CD4-positive, CD25-positive, alpha-beta regulatory T cell (primary cell): ENCODE results near the gene LEKR1. TPM values are rescaled to one million over a fixed set of nuclear protein-coding genes. Genes with fewer than 3 reads are reported as not detected.

Experiments
- ATAC-seq, 2 donors: fragments of 150-1000 bp; cut with Tn5 transposase; one replicate each; pipeline ENCODE4 v1.10.0; 2021; ENCODE audit warnings: low read depth in 2 of 2, moderate number of reproducible peaks in 2 of 2, moderate library complexity in 1 of 2
- DNase-seq, 3 donors: peaks; one replicate each; pipeline versions ENCODE4 v3.0.0 to v3.0.0-alpha.2; 2012 to 2022; ENCODE audit warnings: mixed read lengths in 1 of 3
- H3K27ac ChIP-seq: one replicate; pipeline ENCODE4 v1.7.0; 2013; ENCODE audit warnings: mild to moderate bottlenecking, low read length; ENCODE audit not compliant: insufficient read depth, poor library complexity, severe bottlenecking
- H3K27me3 ChIP-seq: one replicate; pipeline ENCODE4 v1.7.0; 2013; ENCODE audit warnings: low read length; ENCODE audit not compliant: control insufficient read depth, insufficient read depth
- H3K36me3 ChIP-seq: one replicate; pipeline ENCODE4 v1.7.0; 2013; ENCODE audit warnings: mild to moderate bottlenecking, low read length, moderate library complexity; ENCODE audit not compliant: control insufficient read depth, insufficient read depth
- H3K4me1 ChIP-seq: 2 replicates; pipeline ENCODE4 v1.7.0; 2013; ENCODE audit warnings: mild to moderate bottlenecking, low read length; ENCODE audit not compliant: insufficient read depth, control insufficient read depth, poor library complexity, severe bottlenecking
- H3K4me3 ChIP-seq: one replicate; pipeline ENCODE4 v1.7.0; 2013; ENCODE audit warnings: low read depth, mild to moderate bottlenecking, low read length, moderate library complexity
- H3K9me3 ChIP-seq, 2 experiments: 1 replicate in 1 of 2; 2 replicates in 1 of 2; pipeline ENCODE4 v1.7.0; 2013; ENCODE audit warnings: low read length in 2 of 2, mild to moderate bottlenecking in 1 of 2, moderate library complexity in 1 of 2; ENCODE audit not compliant: control insufficient read depth in 2 of 2
- H3K27ac Mint-ChIP-seq, 3 donors: one replicate each; pipeline ENCODE4 v1.8.0; 2020 to 2022; ENCODE audit warnings: mild to moderate bottlenecking in 3 of 3, mixed read lengths in 3 of 3, moderate library complexity in 2 of 3
- H3K27me3 Mint-ChIP-seq: one replicate; pipeline ENCODE4 v1.8.0; 2022; ENCODE audit warnings: mild to moderate bottlenecking, mixed read lengths
- H3K36me3 Mint-ChIP-seq: one replicate; pipeline ENCODE4 v1.8.0; 2020; ENCODE audit warnings: mixed read lengths
- H3K4me1 Mint-ChIP-seq, 4 donors: one replicate each; pipeline ENCODE4 v1.8.0; 2020 to 2022; ENCODE audit warnings: mixed read lengths in 4 of 4, mild to moderate bottlenecking in 1 of 4
- H3K4me3 Mint-ChIP-seq, 4 donors: one replicate each; pipeline ENCODE4 v1.8.0; 2020 to 2022; ENCODE audit warnings: mild to moderate bottlenecking in 4 of 4, mixed read lengths in 4 of 4, moderate library complexity in 3 of 4
- H3K9me3 Mint-ChIP-seq, 7 donors: one replicate each; pipeline ENCODE4 v1.8.0; 2020 to 2022; ENCODE audit warnings: mixed read lengths in 7 of 7, mild to moderate bottlenecking in 3 of 7, moderate library complexity in 2 of 7
- polyA plus RNA-seq, 4 donors: library from polyadenylated mRNA; unstranded; fragments of 300-500 nt; fragmentation: Illumina TruSeq; gene quantifications; one replicate each; pipeline ENCODE4 v1.2.3, GENCODE V29; 2021
- total RNA-seq: library from RNA; stranded (reverse); gene quantifications from one replicate; pipeline ENCODE4 v1.2.3, GENCODE V29; 2022

The LEKR1 gene
- total and polyA plus RNA-seq, 5 donors from 2014 or later, result 0.44 to 2.4 (median 0.99) TPM

DNA sequence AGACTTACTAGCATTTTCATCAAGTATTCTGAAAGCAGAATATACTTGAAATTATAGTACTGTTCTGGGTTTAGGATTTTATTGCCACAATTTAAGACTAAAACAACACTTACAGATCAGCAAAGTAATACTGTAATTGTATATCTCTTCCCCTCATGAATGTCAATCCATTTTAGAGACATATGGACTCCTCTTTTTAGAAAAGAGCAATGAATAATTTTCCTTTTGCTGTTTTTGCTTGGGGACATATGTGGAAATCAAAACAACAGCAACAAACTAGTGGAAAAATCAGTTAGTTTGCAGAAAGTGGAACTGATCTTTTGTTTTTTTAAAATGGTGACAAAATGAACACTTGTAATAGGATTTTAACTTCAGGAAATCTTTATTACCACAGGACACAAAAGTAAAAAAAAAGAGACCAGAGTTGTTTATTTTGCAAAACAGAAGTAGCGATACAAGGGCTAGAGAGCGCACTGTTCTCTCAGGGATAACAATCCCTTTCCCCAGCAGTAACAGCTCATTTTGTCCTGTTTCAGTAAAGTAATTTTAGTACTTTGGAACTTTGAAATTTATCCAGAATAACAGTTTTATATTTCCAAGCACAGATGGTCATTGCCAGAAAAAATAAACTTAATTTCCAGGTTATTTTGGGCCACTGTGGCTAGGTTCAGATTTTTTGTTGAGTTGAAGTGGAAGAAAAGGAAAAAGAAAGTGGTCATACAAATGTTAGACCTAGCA lies 17.1 kb downstream of the LEKR1 start:
- Histone ChIP-seq H3K9me3 (no peaks in the 10 kb centered on the region), H3K27me3 (no peaks in the 10 kb centered on the region), H3K36me3 (no peaks in the 10 kb centered on the region), H3K27ac (no peak overlapping the region), H3K4me1 (no peaks in the 10 kb centered on the region), H3K4me3 (no peak overlapping the region)
- Mint-ChIP-seq H3K9me3 (peaks cover 0 to 1% (median 0%) of the 10 kb centered on the region in 7 donors), H3K27me3 (peaks cover 24% of the 10 kb centered on the region), H3K27ac (no peak overlapping the region), H3K36me3 (no peaks in the 10 kb centered on the region), H3K4me3 (no peak overlapping the region), H3K4me1 (no peaks in the 10 kb centered on the region)
- ATAC-seq (no peak), DNase-seq (no peak)

DNA sequence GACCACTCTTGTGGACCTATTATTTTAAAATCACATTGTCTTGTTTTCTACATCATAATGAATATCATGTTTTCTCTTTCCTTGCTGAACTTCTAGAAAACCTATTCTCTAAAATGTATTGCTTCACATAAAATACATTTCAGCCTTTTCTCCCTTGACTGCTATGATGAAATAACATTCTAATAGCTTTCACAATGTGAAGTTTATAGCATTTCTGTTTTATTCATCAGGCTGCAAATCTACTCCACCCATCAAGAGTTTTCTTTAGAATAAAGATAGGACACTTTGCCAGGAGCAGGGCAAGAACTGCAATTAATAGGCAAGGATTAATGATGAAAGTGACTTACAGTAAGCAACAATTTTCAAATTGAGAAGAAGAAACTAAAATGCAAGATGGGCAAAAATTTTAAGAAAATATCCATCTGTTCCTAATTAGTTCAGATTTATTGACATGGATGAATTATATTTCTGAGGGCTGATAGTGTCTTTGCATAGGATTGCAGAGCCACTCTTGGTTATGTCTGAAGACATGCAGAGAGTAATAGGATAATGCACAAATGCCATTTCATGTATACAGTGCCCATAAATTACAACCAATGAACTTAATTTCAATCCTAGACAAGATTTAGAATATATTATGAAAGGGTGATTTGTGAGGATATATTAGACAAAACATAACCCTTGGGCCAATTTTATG lies 21.7 kb downstream of the LEKR1 start:
- Mint-ChIP-seq H3K27ac (no peak overlapping the region), H3K36me3 (no peaks in the 10 kb centered on the region), H3K9me3 (peaks cover 0 to 1% (median 0%) of the 10 kb centered on the region in 7 donors), H3K4me1 (no peaks in the 10 kb centered on the region), H3K27me3 (peaks cover 22% of the 10 kb centered on the region), H3K4me3 (no peak overlapping the region)
- Histone ChIP-seq H3K4me3 (no peak overlapping the region), H3K27me3 (no peaks in the 10 kb centered on the region), H3K36me3 (no peaks in the 10 kb centered on the region), H3K4me1 (no peaks in the 10 kb centered on the region), H3K9me3 (no peaks in the 10 kb centered on the region), H3K27ac (no peak overlapping the region)
- DNase-seq (no peak), ATAC-seq (no peak)

DNA sequence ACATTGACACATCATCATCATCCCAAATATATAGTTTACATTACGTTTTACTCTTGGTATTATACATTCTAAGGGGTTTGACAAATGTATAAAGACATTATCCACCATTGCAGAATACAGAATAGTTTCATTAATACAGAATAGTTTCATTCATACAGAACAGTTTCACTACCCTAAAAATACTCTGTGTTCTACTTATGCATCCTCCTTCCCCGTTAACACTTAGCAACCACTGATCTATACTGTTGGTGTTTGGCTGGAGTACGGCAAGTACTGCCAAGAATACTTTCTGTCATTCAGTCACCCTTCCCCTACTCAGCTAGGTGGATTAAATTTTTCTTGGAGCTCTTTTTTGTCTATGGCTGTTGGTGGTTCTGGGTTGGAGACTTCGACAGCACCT lies 33.4 kb downstream of the LEKR1 start:
- H3K27ac Mint-ChIP-seq, result no peak overlapping the region
- H3K27ac ChIP-seq, result no peak overlapping the region

DNA sequence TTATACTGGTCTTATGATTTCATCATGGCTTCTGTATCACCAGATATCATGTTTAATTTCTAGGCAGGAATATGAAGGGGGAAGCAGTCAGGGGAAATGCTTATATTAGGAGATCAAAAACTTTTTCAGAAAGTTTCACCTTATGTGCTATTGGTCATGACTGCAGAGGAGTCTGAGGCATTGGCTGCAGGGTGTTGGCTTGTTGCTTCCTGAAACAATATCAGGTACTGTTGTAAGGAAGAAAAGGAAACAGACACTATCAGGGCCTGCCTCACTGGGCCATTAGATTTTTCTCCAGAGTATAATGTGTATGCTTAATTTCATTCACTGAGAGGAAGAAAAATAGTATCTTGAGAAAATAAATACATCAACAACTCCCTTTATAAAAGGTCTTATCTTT lies 34.7 kb downstream of the LEKR1 start:
- H3K36me3 ChIP-seq, result no peaks in the 10 kb centered on the region
- H3K27ac Mint-ChIP-seq, result no peak overlapping the region
- H3K4me3 Mint-ChIP-seq, result no peak overlapping the region
- H3K9me3 Mint-ChIP-seq, result no peaks in the 10 kb centered on the region
- ATAC-seq, result no peak
- H3K36me3 Mint-ChIP-seq, result no peaks in the 10 kb centered on the region
- H3K27ac ChIP-seq, result no peak overlapping the region
- no peaks in the 10 kb centered on the region for H3K4me1 ChIP-seq
- no peaks in the 10 kb centered on the region for H3K4me1 Mint-ChIP-seq
- no peaks in the 10 kb centered on the region for H3K27me3 ChIP-seq
- H3K4me3 ChIP-seq, result no peak overlapping the region
- peak in 1 of 3 donors; percentile 28 for DNase-seq
- H3K27me3 Mint-ChIP-seq, result peaks cover 4% of the 10 kb centered on the region
- H3K9me3 ChIP-seq, result no peaks in the 10 kb centered on the region

More for the DNA sequence above, 33.4 kb downstream of the LEKR1 start:
- Histone ChIP-seq H3K27me3 (no peaks in the 10 kb centered on the region), H3K4me3 (no peak overlapping the region), H3K9me3 (no peaks in the 10 kb centered on the region), H3K4me1 (no peaks in the 10 kb centered on the region), H3K36me3 (no peaks in the 10 kb centered on the region)
- no peak overlapping the region for H3K4me3 Mint-ChIP-seq
- ATAC-seq (no peak), DNase-seq (no peak)
- peaks cover 9% of the 10 kb centered on the region for H3K27me3 Mint-ChIP-seq
- H3K9me3 Mint-ChIP-seq, result no peaks in the 10 kb centered on the region
- no peaks in the 10 kb centered on the region for H3K36me3 Mint-ChIP-seq
- no peaks in the 10 kb centered on the region for H3K4me1 Mint-ChIP-seq

DNA sequence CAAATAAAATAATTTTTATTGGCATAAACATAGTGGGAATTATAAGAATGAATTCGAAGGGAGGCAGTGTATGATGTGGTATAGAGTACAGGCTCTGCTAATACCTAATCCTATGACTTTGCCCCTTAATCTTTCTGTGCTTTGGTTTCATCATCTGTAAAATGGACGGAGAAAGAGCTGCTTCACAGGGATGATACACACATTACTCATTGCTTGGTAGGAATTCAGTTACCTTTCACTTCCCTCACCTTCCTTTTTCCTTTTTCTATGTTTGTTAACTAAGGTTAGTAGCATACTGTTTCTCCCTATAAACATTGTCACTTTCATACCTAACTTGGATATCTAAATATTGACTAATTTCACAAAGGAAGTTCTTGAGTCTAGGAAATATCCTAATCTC lies 36.2 kb downstream of the LEKR1 start:
- no peak overlapping the region for H3K4me3 Mint-ChIP-seq
- H3K27ac Mint-ChIP-seq, result no peak overlapping the region
- Histone ChIP-seq H3K27me3 (no peaks in the 10 kb centered on the region), H3K36me3 (no peaks in the 10 kb centered on the region), H3K27ac (no peak overlapping the region), H3K4me3 (no peak overlapping the region), H3K9me3 (no peaks in the 10 kb centered on the region), H3K4me1 (no peaks in the 10 kb centered on the region)
- H3K4me1 Mint-ChIP-seq, result no peaks in the 10 kb centered on the region
- DNase-seq (no peak), ATAC-seq (no peak)
- no peaks in the 10 kb centered on the region for H3K36me3 Mint-ChIP-seq
- H3K27me3 Mint-ChIP-seq, result no peaks in the 10 kb centered on the region
- no peaks in the 10 kb centered on the region for H3K9me3 Mint-ChIP-seq

DNA sequence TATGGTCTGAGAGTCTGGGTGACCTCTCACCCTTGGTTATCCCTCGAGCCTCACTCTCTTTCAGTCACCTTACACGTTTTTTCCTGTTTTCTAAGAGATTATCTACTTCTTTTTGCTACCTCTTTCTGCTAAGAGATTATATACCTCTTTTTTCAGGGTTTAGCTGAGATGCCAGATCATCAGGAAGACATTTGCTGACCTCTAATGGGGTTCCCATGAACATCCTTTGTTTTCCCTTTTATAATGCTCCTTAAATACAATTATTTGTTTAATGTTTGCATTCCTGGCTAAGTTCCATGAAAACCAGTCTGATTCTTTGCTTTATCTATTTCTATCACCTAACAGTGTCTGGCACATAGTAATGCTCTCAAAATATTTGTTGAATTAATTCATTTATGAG lies 39.6 kb downstream of the LEKR1 start:
- Histone ChIP-seq H3K4me1 (no peaks in the 10 kb centered on the region), H3K27ac (no peak overlapping the region), H3K9me3 (no peaks in the 10 kb centered on the region), H3K4me3 (no peak overlapping the region), H3K36me3 (no peaks in the 10 kb centered on the region), H3K27me3 (no peaks in the 10 kb centered on the region)
- DNase-seq, result no peak
- H3K27me3 Mint-ChIP-seq, result no peaks in the 10 kb centered on the region
- no peak for ATAC-seq
- H3K9me3 Mint-ChIP-seq, result peaks cover 0 to 1% (median 0%) of the 10 kb centered on the region in 7 donors
- no peaks in the 10 kb centered on the region for H3K36me3 Mint-ChIP-seq
- H3K4me1 Mint-ChIP-seq, result no peaks in the 10 kb centered on the region
- H3K27ac Mint-ChIP-seq, result no peak overlapping the region
- H3K4me3 Mint-ChIP-seq, result no peak overlapping the region

DNA sequence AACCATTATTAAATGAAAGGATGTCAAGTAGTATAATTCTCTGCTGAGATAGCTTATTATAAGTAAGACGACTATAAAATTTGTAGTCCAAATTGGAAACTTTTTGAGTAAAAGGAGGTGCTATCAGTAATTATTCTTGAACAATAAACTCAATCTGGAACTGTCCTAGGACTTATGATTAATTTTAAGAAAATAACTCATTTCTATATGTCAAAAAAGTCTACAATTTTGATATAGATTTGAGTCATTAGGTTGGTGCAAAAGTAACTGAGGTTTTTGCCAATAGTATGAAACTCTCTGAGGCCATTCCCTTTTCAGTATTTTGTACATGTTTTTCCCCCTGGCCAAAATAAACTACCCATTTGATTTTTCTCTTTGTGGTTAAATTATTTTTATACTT lies 41.0 kb downstream of the LEKR1 start:
- H3K27me3 Mint-ChIP-seq, result peaks cover 5% of the 10 kb centered on the region
- Histone ChIP-seq H3K9me3 (no peaks in the 10 kb centered on the region), H3K36me3 (no peaks in the 10 kb centered on the region), H3K27me3 (no peaks in the 10 kb centered on the region), H3K4me1 (no peaks in the 10 kb centered on the region), H3K4me3 (no peak overlapping the region), H3K27ac (no peak overlapping the region)
- H3K27ac Mint-ChIP-seq, result no peak overlapping the region
- ATAC-seq (no peak), DNase-seq (no peak)
- peaks cover 4% of the 10 kb centered on the region for H3K36me3 Mint-ChIP-seq
- peaks cover 0 to 7% (median 1%) of the 10 kb centered on the region in 7 donors for H3K9me3 Mint-ChIP-seq
- H3K4me3 Mint-ChIP-seq, result no peak overlapping the region
- H3K4me1 Mint-ChIP-seq, result no peaks in the 10 kb centered on the region

DNA sequence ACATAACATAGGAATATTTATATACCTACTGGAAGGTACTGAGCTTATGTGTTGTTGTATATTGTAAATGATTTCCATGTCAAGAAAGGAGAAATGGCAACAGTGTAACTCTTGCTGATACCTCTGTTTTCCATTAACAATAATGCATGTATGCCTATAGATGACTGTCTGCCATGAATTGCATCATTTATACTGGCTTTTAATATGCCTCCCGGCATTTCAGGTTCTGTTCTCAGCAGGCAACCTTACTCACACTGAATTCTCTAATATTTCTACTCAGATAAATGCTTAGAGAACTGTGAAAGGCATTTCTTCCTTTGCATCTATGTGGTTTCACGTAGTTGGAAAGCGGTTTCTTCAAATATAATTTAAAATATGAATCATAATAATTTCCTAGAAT lies 41.8 kb downstream of the LEKR1 start:
- H3K9me3 ChIP-seq, result peaks cover 0 to 2% of the 10 kb centered on the region in 2 experiments
- H3K4me3 Mint-ChIP-seq, result no peak overlapping the region
- no peaks in the 10 kb centered on the region for H3K27me3 ChIP-seq
- no peaks in the 10 kb centered on the region for H3K36me3 ChIP-seq
- no peaks in the 10 kb centered on the region for H3K4me1 ChIP-seq
- ATAC-seq, result no peak
- H3K27ac ChIP-seq, result no peak overlapping the region
- DNase-seq, result no peak
- H3K27me3 Mint-ChIP-seq, result peaks cover 5% of the 10 kb centered on the region
- no peak overlapping the region for H3K27ac Mint-ChIP-seq
- peaks cover 0 to 15% (median 1%) of the 10 kb centered on the region in 7 donors for H3K9me3 Mint-ChIP-seq
- H3K4me1 Mint-ChIP-seq, result no peaks in the 10 kb centered on the region
- H3K36me3 Mint-ChIP-seq, result peaks cover 4% of the 10 kb centered on the region
- no peak overlapping the region for H3K4me3 ChIP-seq
